Dedifferentiated amniotic fluid mesenchymal stem cell (primary cell): ENCODE results near the gene ZSCAN25.
A peak's percentile ranks its signal among the peaks of the same experiment; 100 is the strongest.
"Not testable (repeated sequence)": the region's sequence is repeated elsewhere in the genome, so short reads cannot be mapped to it uniquely, and the experiment has no call there.

Experiments
- DNase-seq: peaks from one replicate; pipeline ENCODE4 v3.0.0-alpha.2; 2016; ENCODE audit errors: extremely low spot score

The ZSCAN25 gene

GRCh38 chr7:99617192-99617781 lies 541 bp downstream of the ZSCAN25 start:
- no peak for DNase-seq

- DNase-seq = peak; percentile 72
Measured at GRCh38 chr7:99618726-99619125, 2.0 kb downstream of the ZSCAN25 start.

- no peak for DNase-seq
Measured at GRCh38 chr7:99619571-99620130, 2.9 kb downstream of the ZSCAN25 start.

GRCh38 chr7:99621271-99621670 lies 4.5 kb downstream of the ZSCAN25 start:
- no peak for DNase-seq

GRCh38 chr7:99622596-99622995 lies 5.8 kb downstream of the ZSCAN25 start:
- DNase-seq = no peak

- DNase-seq = no peak
Measured at GRCh38 chr7:99623091-99623693, 6.4 kb downstream of the ZSCAN25 start.

- DNase-seq = no peak
Measured at GRCh38 chr7:99623702-99624447, 7.1 kb downstream of the ZSCAN25 start.

GRCh38 chr7:99624484-99624883 lies 7.7 kb downstream of the ZSCAN25 start:
- DNase-seq = no peak

GRCh38 chr7:99625321-99625720 lies 8.6 kb downstream of the ZSCAN25 start:
- DNase-seq = no peak

- DNase-seq = no peak
Measured at GRCh38 chr7:99625961-99626360, 9.2 kb downstream of the ZSCAN25 start.

- no peak for DNase-seq
Measured at GRCh38 chr7:99626661-99627060, 9.9 kb downstream of the ZSCAN25 start.

GRCh38 chr7:99627513-99627912 lies 10.8 kb downstream of the ZSCAN25 start:
- no peak for DNase-seq

GRCh38 chr7:99628471-99629465 lies 12.0 kb downstream of the ZSCAN25 start:
- no peak for DNase-seq

GRCh38 chr7:99629643-99630042 lies 12.9 kb downstream of the ZSCAN25 start:
- DNase-seq = no peak

- DNase-seq = no peak
Measured at GRCh38 chr7:99631295-99632109, 14.8 kb downstream of the ZSCAN25 start.

GRCh38 chr7:99637414-99637813 lies 20.7 kb downstream of the ZSCAN25 start:
- DNase-seq = not testable (repeated sequence)

GRCh38 chr7:99638731-99639130 lies 22.0 kb downstream of the ZSCAN25 start:
- no peak for DNase-seq

- no peak for DNase-seq
Measured at GRCh38 chr7:99639267-99639666, 22.5 kb downstream of the ZSCAN25 start.

- DNase-seq = no peak
Measured at GRCh38 chr7:99642027-99642426, 25.3 kb downstream of the ZSCAN25 start.

- DNase-seq = no peak
Measured at GRCh38 chr7:99643464-99643863, 26.7 kb downstream of the ZSCAN25 start.

- no peak for DNase-seq
Measured at GRCh38 chr7:99644431-99644830, 27.7 kb downstream of the ZSCAN25 start.
